H1 (cell line): ENCODE measurements around the gene NAPA. TPM values are rescaled to one million over a fixed set of nuclear protein-coding genes. Genes with fewer than 3 reads are reported as not detected.

ENCODE experiments used
- CBX8 ChIP-seq: fragments of 300-800, 300-1000 bp; sonication (generic); IDR thresholded peaks from 2 replicates; pipeline ENCODE4 v1.7.1; 2016; ENCODE audit warnings: low read depth, low read length, borderline replicate concordance
- polyA plus RNA-seq, 7 experiments: library from polyadenylated mRNA; depleted of rRNA in 3 of 7; stranded (reverse) in 5 of 7; unstranded in 2 of 7; fragments of >200 nt in 5 of 7; fragments of 200-250 nt in 2 of 7; gene quantifications; 1 replicate in 5 of 7; 2 replicates in 1 of 7; 4 replicates in 1 of 7; pipeline versions ENCODE4 v1.2.1 to v1.2.3, GENCODE V29; 2011 to 2013; ENCODE audit warnings: missing spikeins in 2 of 7, mixed read lengths in 2 of 7
- total RNA-seq: library from RNA; stranded (reverse); fragmentation: NEBNext Ultra II Directional; extraction: Animal tissue kit (Norgen Biotek cat#: 25700); gene quantifications from 2 replicates; pipeline ENCODE4 v1.2.1, GENCODE V29; 2021

Gene NAPA
- total and polyA plus RNA-seq, 2 of the 8 experiments (the other 6 are each of a cell fraction or from before 2014, with no cell fraction given), result 58.5 to 78.2 TPM

DNA sequence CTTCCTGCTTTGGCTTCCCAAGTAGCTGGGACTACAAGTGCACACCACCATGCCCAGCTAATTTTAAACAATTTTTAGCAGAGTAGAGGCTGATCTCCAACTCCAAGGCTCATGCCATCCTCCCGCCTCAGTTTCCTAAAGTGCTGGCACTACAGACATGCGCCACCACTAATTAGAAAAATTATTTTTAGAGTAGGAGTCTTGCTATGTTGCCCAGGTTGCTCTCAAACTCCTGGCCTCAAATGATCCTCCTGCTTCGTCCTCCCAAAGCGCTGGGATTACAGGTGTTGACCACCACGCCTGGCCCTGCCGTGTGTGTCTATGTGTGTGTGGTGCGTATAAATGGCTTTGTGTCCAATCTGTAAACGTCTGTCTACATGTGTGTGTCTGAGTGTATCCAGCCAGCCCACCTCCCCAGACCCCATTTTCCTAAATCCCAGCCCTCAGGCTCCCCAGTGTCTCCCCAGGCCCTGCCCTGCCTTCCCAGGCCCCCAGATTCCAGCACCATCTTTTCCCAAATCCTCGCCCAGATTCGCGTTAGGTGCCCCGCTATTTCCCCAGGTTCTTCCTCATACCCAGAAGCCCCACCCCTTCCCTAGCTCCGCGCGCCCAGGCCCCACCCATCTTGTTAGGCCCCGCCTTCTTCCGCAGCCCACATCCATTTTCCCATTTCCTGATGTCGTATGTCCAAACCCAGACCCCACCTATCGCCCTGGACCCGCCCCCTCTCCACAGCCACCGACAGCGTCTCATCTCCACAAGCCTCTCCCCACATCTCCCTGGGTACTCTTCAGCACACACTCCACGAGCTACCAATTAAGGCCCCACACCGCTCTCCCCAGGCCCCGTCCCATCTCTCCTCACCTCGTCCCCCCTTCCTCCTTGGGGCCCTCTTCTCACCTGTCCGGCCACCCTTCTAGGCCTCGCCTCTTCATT is 68.1 kb downstream of the NAPA start (continued):
- no peak for TF ChIP-seq CBX8
